NT2/D1 (cell line): ENCODE measurements around the gene DTNB.

ENCODE experiments used
- DNase-seq: peaks from one replicate; pipeline ENCODE4 v3.0.0-alpha.2; 2011; ENCODE audit warnings: low read depth, low spot score
- H3K27me3 ChIP-seq: 2 replicates; pipeline ENCODE4 v1.6.0; 2011; ENCODE audit warnings: mild to moderate bottlenecking; ENCODE audit not compliant: insufficient read length, insufficient read depth
- H3K36me3 ChIP-seq: 2 replicates; pipeline ENCODE4 v1.6.1; 2011; ENCODE audit warnings: mild to moderate bottlenecking, low read length, mixed read lengths; ENCODE audit not compliant: insufficient read depth, insufficient read length
- H3K4me1 ChIP-seq: 2 replicates; pipeline ENCODE4 v1.5.1; 2011; ENCODE audit not compliant: insufficient read depth, insufficient read length
- H3K4me3 ChIP-seq: 2 replicates; pipeline ENCODE4 v1.5.1; 2011; ENCODE audit warnings: low read depth; ENCODE audit not compliant: insufficient read length
- H3K9ac ChIP-seq: 2 replicates; pipeline ENCODE4 v1.6.0; 2011; ENCODE audit warnings: low read depth; ENCODE audit not compliant: insufficient read length
- H3K9me3 ChIP-seq: 2 replicates; pipeline ENCODE4 v1.5.1; 2011; ENCODE audit warnings: mild to moderate bottlenecking, low read length; ENCODE audit not compliant: insufficient read depth
- SUZ12 ChIP-seq: IDR thresholded peaks from 2 replicates; pipeline ENCODE4 v1.6.1; 2011; ENCODE audit not compliant: insufficient read length, insufficient read depth; ENCODE audit errors: extremely low read depth
- YY1 ChIP-seq: IDR thresholded peaks from 2 replicates; pipeline ENCODE4 v1.6.1; 2011; ENCODE audit not compliant: insufficient read length, insufficient read depth
- ZNF274 ChIP-seq: IDR thresholded peaks from 2 replicates; pipeline ENCODE4 v1.6.1; 2011; ENCODE audit warnings: mild to moderate bottlenecking, low read depth, low read length

Gene DTNB

DNA sequence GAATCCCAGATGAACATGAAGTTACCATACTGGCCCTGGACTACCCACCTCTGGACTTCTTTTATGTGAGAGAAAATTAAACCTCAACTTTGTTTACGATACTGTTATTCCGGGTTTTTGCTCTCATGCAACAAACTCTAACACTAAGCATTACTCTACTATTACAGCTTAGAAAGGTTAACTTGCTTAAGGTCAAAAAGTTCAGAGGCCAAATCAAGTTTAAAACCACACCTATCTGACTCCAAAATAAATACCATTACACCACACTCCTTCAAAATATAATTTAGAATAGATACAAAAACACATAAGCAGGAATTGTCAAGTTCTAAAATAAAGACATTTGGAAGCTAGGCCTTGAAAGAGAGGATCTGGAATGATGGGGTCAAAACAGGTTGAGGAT is 75.0 kb downstream of the DTNB start:
- no peaks in the 10 kb centered on the region for H3K27me3 ChIP-seq
- H3K4me3 ChIP-seq: no peak overlapping the region
- no peaks in the 10 kb centered on the region for H3K4me1 ChIP-seq
- H3K9me3 ChIP-seq: no peaks in the 10 kb centered on the region
- TF ChIP-seq ZNF274: no peak
- TF ChIP-seq SUZ12: no peak
- TF ChIP-seq YY1: no peak
- no peak overlapping the region for H3K9ac ChIP-seq
- H3K36me3 ChIP-seq: no peaks in the 10 kb centered on the region
- DNase-seq: no peak

DNA sequence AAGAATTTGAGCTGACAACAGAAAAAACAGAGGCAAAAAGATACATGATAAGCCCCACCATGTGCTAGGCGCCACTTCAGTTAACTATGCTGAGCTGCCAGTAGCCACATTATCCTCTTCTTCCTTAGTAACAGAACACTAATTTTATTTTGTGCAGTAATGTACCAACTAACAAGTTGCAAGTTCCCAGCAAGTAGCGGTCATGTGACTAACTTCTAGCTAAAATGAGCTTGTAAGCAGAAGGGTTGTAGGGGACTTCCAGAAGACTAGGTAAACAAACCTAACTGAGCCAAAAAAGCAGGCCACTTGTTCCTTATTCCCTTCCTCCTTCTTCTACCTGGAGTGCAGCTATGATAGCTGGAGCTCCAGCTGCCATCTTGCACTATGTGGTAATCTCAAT is 75.5 kb downstream of the DTNB start:
- Histone ChIP-seq H3K9me3 (no peaks in the 10 kb centered on the region), H3K4me3 (no peak overlapping the region), H3K27me3 (no peaks in the 10 kb centered on the region), H3K4me1 (no peaks in the 10 kb centered on the region), H3K9ac (no peak overlapping the region), H3K36me3 (no peaks in the 10 kb centered on the region)
- TF ChIP-seq SUZ12: no peak
- DNase-seq: no peak

GRCh38 chr2:25596516-25597244 is 76.7 kb downstream of the DTNB start:
- Histone ChIP-seq H3K36me3 (no peaks in the 10 kb centered on the region), H3K4me3 (no peak overlapping the region), H3K9ac (no peak overlapping the region), H3K4me1 (peaks cover 2% of the 10 kb centered on the region), H3K9me3 (no peaks in the 10 kb centered on the region), H3K27me3 (no peaks in the 10 kb centered on the region)
- no peak for TF ChIP-seq SUZ12
- TF ChIP-seq ZNF274: no peak
- TF ChIP-seq YY1: no peak
- no peak for DNase-seq

DNA sequence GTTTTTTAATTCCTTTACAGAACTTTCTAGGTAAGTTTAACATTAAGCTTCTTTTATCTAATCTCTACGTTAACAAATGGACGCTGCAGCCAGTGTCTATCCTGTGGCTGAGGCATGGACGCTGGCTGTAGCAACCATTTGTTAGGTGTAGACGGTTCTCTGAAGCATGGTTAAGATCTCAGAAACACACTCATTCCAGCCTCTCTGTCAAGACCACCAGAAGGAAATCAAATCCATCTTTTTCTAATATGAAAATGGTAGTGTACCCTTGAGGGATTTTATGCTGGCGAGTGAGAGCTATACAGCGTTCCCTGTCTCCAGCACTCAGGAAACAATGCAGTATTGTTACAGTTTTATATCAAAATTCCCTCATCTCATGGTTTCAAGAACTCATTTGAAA is 78.0 kb downstream of the DTNB start:
- Histone ChIP-seq H3K4me3 (no peak overlapping the region), H3K9ac (no peak overlapping the region), H3K4me1 (peaks cover 2% of the 10 kb centered on the region), H3K36me3 (no peaks in the 10 kb centered on the region), H3K27me3 (no peaks in the 10 kb centered on the region), H3K9me3 (no peaks in the 10 kb centered on the region)
- no peak for TF ChIP-seq SUZ12
- DNase-seq: no peak

GRCh38 chr2:25594991-25595390 is 78.4 kb downstream of the DTNB start:
- peaks cover 2% of the 10 kb centered on the region for H3K4me1 ChIP-seq
- no peak for DNase-seq
- TF ChIP-seq YY1: no peak
- no peak for TF ChIP-seq ZNF274
- no peak for TF ChIP-seq SUZ12

GRCh38 chr2:25592766-25593292 is 80.5 kb downstream of the DTNB start:
- Histone ChIP-seq H3K9ac (peak overlapping the region; percentile 12), H3K9me3 (no peaks in the 10 kb centered on the region), H3K4me3 (no peak overlapping the region), H3K27me3 (no peaks in the 10 kb centered on the region), H3K4me1 (peaks cover 2% of the 10 kb centered on the region), H3K36me3 (no peaks in the 10 kb centered on the region)
- TF ChIP-seq YY1 (no peak), SUZ12 (no peak), ZNF274 (no peak)
- no peak for DNase-seq

More at GRCh38 chr2:25594991-25595390, 78.4 kb downstream of the DTNB start:
- Histone ChIP-seq H3K9ac (no peak overlapping the region), H3K4me3 (no peak overlapping the region), H3K9me3 (no peaks in the 10 kb centered on the region), H3K27me3 (no peaks in the 10 kb centered on the region), H3K36me3 (no peaks in the 10 kb centered on the region)

- Histone ChIP-seq H3K9me3 (no peaks in the 10 kb centered on the region), H3K9ac (no peak overlapping the region), H3K27me3 (no peaks in the 10 kb centered on the region), H3K36me3 (no peaks in the 10 kb centered on the region), H3K4me1 (peaks cover 2% of the 10 kb centered on the region), H3K4me3 (no peak overlapping the region)
- DNase-seq: no peak
- TF ChIP-seq SUZ12 (no peak), YY1 (no peak), ZNF274 (no peak)
These were observed 82.4 kb downstream of the DTNB start for GRCh38 chr2:25590921-25591505.

GRCh38 chr2:25589676-25590205 is 83.6 kb downstream of the DTNB start:
- TF ChIP-seq SUZ12 (no peak), ZNF274 (no peak), YY1 (no peak)
- no peak overlapping the region for H3K4me3 ChIP-seq
- H3K4me1 ChIP-seq: peaks cover 2% of the 10 kb centered on the region
- no peaks in the 10 kb centered on the region for H3K27me3 ChIP-seq
- no peak for DNase-seq
- no peaks in the 10 kb centered on the region for H3K9me3 ChIP-seq
- H3K36me3 ChIP-seq: no peaks in the 10 kb centered on the region
- H3K9ac ChIP-seq: no peak overlapping the region
